Activated CD4-positive, alpha-beta T cell treated with anti-CD3 and anti-CD28 coated beads, Interleukin-2, Interleukin-6, amounts not matched to agents 100 ng/mL and 50 ng/mL, durations not matched to agents 16 hours and 8 hours (primary cell): ENCODE measurements around the gene CCDC186.

Source experiments
- DNase-seq: peaks from one replicate; pipeline ENCODE4 v3.0.0-alpha.2; 2020

Gene CCDC186

DNA sequence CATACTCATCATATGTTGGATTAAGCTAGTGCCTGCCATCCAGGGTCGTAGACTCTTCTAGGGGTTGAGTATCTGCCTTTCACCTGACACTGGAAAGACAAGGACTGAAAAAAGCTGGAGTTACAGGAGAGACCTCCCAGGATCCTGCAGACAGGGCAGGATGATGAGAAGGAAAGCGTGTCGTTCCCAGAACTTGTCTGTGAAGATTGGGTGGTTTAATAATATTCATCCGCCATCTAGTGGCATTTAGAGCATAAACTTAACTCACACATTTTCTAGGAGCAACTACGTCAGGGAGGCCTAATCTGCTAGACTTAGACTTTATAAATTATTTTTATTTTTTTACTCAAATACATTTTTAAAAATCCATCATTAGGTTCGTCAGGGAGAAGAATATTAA lies 70.7 kb downstream of the CCDC186 start:
- DNase-seq: peak; percentile 26

DNA sequence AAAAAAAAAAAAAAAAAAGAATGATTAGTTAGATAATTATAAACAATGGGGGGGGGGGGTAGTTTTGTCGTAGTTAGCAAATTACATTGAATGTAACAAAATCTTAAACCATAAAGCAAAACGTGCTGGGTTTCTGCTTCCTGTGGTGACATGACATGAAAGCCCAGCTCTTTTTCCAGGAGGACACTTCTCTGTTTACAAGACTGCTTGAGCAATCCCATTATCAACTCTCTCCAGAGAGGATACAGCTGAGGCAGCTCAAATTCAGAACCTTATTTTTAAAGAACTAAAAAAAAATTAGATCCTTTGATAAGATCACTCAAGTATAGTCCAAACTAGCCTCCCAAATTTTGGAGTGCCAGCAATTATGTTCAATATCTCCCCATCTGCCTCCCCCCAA lies 71.7 kb downstream of the CCDC186 start:
- no peak for DNase-seq

DNA sequence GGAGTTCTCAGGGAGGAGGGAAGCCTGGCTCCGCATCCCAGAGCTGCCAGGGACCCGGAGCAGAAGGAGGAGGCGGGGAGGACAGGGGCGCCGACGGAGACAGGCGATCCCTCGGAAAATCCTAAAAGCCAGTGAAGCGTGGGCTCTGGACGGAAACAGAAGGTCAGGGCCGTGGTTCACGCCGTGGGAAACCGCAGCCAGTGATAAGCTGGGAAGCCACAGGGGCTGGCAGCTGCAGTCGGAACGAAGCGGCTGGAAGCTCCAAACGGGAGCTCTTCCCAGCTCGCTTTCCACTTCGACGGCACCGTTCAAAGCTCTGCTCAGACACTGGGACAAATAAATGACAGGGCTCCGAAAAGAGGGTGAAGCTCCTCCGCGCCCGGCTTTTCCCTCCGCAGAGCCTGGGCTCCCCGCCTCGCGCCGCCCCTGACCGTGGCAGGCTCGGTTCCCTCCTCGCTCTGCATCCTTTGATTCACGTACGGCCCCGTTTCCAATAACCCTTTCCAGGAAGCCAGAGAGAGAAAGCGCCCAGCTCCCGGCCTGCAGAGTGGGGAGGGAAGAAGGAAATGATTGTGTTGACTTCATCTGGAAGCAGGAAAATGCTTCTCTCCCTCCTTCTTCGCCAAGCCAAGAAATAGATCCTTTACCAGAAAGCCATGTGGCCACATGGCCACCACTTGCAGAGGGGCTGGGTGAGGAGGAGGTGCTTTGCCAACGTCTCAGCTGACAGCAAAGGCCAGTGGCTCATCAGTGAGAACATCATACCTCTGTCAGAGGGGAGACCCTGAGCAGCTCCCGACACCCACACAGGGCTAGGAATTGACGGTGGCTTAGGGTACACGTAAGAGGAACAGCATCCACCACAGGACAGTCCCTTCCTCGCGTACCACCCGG lies 72.9 kb downstream of the CCDC186 start:
- DNase-seq: no peak

DNA sequence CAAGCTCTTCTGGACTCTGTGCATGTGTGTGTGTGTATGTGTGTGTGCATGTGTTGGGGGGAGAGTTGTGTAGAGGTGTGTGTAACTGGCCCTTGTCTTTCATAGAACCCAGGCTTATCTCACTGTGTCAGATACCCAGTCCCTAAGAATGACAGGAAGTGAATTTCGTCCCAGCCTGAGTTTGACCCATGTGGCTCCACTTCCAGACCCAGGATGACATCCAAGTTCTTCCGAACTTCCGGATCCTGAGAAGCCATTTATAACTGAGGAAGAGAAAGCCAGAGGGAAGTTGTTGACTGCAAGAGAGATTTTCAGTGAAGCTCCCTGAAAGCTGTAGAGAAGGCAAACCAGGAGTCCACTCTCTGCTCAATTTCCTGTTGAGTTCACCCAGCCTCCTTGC lies 77.1 kb downstream of the CCDC186 start:
- no peak for DNase-seq

DNA sequence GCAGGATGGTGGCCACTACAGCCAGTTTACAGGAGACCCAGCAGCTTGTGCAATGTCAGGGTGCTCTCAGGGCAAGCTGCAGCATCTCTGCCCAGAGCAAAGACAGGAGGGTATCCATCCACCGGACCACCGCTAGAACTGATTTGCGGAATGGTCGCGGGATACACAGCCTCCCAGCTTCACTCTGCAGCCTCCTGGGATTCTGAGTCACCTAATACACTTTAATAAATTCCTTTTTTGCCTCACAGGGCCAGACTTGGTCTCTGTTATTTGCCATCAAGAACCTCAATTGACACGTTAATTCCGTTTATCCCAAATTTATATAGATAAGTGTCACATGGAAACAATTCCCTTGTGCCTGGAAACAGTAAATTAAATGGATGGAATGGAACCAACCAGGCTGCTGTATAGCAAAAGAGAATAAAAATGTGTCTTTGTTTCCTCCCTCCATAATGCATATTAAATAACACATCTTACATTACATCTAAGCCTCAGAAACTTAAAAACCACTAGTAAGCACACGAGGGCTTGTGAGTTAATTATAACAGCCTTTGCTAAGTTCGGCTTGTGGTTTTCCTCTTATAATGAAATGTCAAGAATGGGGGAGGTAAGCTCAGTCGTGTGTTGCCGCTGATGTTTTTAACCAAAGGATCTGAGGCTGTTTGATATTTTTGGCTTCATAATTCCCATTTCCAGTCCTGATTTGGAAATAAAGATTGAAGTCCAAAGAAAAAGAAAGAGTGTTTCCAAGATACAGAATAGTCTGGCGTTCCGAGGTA lies 78.3 kb downstream of the CCDC186 start:
- DNase-seq: no peak

DNA sequence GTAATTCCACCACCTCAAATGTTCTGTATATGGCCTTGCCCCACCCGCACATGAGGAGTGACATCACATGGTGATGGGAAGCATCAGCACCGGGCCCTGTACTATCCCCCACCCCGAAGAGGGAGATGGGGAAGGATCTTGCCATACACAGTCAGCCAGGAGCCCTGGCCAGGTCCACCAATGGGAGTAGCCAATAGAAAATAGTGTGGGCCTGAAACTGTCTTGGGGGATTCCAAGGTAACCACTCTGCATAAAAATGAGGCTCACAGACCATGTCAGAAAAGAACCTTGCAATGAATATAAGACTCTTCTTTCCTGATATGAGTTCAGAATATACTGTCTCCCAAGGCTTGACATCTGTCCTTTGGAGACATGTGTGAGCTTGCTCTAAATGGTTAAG lies 79.2 kb downstream of the CCDC186 start:
- DNase-seq: no peak

DNA sequence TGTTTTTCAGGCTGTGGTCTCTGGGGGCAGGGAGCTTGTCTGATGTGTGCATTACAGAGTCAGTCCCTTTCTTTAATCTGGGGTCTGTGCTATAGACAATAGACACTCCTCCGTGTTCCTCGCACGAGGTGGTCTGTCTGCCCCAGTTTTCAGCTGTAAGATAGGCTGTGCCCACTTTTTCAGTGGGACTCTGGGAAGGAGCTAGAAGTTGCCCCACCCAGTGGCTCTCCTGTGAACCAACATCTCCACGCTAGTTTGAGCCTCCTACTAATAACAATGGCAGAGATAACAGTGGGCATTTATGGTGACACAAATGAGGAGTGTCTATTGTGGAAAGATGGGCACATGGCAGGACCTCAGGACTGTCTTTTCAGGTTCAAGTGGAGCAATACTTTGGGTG lies 86.3 kb downstream of the CCDC186 start:
- no peak for DNase-seq

DNA sequence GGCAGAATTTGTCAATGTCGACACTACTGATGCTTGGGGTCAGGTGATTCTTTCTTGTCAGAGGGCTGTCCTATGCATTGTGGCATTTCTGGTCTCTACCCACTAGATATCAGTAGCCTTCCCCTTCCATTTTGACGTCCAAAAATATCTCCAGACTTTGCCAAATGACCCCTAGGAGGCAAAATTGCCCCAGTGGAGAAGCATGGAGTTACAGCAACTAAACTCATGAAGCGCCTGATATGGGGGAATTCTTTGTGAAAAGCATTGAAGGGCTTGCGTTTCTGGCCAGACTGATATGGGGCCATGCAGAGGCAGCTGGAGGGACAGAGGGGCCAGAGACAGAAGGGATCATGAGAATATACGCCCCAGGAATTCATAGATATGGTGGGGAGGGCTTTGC lies 86.7 kb downstream of the CCDC186 start:
- DNase-seq: no peak

DNA sequence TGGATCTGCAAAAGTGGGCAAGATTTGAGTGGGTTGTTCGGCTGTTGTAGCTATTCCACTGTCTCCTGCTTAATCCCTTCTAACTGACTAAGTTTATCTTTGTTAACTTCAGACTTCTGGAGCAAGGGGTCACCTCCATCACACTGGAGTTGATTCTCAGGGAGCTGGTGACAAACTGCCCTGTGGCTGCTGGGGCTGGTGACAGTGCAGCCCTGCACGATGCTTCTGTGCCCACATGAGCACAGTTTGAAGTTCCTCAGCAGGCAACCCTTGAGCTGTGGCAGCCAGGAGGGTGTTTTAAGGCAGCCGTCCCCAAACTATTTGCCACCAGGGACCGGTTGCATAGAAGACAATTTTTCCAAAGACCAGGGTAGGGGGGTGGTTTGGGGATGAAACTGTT lies 89.8 kb downstream of the CCDC186 start:
- DNase-seq: no peak

DNA sequence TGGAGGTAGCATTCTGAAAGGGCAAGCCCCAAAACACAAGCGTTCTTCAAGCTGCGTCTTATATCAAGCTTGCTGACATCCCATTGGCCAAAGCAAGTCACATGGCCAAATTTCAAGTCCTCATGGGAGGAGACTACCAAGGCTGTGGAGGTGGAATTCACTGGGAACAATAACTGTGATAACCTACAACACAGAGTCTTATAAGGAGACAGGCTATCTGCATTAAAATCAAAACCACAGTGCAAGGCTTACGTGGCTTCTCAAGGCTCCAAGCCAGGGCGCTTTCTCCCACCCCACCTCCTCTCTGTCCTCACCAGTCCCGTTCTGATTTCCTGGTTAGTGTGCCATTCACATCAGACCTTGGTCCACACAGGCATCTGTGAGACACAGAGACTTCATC lies 91.0 kb downstream of the CCDC186 start:
- no peak for DNase-seq

DNA sequence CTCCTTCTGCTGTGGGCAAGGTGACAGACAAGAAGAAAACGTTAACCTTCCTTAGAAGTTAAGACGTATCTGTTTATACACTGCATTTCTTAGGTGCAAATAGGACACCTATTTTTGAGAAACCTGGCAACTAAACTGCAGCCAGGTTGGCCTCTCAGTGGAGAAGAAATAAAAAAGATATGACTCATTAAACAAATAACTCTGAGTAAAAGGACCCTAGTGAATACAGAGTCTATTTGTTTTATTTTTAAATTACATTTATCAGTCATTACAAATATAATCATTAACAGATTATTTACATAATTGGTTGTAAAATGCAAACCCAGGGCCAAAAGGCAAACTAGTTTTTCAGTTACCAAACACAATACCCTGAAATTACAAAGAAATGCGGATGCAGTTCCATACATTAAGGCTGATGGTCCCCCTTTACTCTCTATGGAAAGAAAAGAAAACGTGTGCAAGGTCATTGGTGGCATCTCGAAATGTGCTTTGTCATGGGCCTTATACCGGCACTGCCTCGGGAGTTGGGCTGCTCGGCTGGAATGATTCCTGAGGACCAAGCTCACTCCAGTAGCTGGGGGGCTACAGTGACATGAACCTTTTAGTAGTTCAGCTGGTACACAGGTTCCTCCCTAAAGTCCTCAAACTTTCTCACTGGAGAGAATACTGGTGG lies 92.0 kb downstream of the CCDC186 start:
- no peak for DNase-seq

DNA sequence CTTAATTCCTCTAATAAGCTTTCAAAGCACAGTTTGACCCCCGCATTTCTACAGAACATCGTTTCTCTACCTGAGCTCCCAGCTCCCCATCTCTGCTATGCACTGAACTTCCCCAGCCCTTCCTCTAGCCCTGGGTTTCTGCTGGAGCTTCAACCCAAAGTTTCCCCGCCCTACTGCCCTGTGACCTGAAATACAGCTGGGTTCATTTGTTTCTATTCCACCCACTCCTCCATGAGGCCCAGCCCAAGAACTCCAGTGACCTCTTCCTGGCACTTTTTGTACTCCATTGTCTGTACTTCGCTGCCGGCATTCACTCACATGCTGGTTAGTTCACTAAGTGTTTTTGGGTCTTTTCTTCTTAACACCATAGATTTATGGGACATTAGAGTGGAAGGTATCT lies 94.6 kb downstream of the CCDC186 start:
- no peak for DNase-seq

DNA sequence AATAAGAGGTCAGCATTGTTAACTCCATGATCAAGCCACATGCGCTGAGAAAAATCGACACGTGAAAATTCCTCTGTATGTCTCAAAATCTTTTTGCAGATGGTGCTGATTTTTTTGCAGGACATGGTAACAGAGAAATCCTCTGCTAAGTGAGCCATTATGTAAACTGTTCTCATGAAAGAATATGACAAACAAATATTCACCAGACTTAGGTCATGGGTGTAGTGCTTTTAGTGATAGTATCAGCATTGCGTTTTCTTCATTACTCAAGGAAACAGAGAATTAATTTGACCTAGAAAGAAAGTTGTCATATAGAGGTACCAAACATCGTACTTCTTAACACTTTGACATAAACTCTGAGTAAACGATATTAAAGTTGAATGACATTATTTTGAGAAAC lies 95.7 kb downstream of the CCDC186 start:
- DNase-seq: no peak

DNA sequence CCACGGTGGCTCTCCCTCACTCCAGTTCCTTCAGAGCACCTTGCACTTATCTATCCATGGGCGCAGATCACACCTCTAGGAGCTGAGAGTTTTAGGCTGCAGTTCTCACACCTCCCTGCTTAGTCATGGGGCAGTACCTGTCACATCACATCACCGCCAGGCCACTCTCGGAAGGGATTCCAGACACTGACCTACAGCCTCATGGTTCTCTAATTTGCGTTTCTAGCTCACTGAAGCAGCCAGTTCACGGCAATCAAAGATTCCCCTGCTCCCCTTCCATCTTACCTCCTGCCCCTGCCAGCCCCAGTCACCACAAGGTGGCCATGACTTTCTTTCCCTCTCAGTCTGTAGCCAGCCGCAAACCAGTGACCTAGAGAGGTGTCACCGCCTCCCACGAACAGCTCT lies 96.2 kb downstream of the CCDC186 start:
- DNase-seq: no peak

DNA sequence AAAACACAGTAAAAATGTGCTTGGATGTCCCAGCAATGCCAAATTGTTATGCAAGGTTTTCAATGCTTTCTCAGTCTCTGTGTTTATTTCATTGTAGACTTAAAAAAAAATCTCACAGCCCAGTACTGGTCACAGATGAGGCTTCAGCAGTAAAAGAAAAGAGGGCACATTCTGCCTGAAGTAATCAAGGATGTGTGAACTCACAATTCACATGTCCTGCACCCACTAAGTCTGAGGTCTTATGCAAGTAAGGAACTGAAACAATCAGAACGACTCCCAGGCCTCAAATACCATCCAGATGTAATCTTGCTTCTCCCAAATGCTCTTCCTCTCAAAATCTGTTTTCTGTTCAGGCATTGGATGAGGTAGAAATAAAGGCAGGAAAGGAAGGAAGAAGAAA lies 96.7 kb downstream of the CCDC186 start:
- DNase-seq: no peak

DNA sequence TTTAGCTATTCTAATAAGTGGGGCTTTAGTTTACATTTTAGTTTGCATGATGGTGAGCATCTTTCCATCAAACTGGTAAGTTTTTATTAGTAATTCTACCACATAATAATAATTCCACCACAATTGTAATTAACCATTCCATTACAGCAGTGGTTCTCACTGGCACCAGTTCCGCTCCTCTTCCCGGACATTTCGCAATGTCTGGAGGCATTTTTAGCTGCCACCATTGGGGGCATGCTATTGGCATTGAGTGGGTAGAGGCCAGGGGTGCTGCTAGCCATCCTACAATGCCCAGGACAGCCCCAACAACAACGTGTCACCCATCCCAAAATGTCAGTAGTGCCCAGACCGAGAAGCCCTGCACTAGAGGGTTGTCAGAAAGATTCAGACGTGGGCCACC lies 98.9 kb downstream of the CCDC186 start:
- DNase-seq: no peak

DNA sequence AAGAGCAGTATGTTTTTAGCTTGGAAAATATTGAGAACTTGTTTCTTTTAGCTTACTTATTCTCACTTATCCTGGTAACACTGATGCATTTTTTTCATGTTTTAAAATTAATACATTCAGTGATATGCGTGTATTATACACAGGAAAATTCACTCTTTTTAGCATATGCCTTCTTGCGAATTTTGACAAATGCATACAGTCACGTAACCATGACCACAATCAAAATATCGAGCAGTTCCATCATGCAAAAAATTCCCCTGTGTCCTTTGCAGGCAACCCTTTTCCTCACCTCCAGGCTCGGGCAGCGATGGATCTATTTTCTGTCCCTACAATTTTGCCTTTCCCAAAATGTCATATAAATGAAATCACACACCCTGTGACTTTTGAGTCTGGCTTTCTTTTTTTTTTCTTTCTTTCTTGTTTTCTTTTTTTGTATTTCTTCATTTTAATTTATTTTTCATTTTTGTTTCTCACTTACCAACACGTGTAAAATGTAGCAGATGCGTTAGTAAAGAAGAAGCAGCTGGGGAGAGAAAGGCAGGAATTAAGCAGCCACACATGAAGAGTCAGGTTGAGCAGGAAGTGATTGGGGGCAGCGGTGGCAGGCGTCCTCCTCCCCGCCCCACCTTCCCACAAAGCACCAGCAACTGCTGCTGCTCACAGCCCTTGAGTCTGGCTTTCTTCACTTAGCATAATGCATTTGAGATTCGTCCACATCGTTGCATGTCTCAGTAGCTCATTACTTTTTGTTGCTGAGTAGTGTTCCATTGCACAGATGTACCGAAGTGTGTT lies 100.4 kb downstream of the CCDC186 start:
- DNase-seq: no peak

DNA sequence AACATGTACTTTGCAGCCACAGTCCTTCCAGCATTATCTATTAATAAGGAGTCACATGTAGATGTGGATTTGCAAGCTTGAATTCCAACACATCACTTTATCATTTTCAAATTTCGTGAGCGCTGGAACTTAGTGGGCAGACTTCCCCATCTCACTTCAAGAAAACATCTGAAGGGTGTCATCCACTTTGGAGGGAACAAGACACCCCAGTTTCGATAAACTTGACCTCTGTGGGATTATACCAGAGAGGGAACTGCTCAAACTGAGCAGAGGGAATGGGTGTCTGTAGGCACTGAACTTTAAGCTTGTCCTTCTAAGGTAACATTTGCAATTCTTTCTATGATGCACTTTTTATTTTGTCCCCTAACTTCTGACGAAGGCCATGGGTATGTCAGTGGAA lies 102.8 kb downstream of the CCDC186 start:
- DNase-seq: no peak
